GM10266 (cell line): ENCODE measurements around the gene ARHGAP8.
A peak's percentile ranks its signal among the peaks of the same experiment; 100 is the strongest.

Source experiments
- DNase-seq: peaks from one replicate; pipeline ENCODE4 v3.0.0; 2012; ENCODE audit errors: extremely low spot score
- CTCF ChIP-seq: IDR thresholded peaks from 2 replicates; pipeline ENCODE4 v1.5.1; 2012; ENCODE audit warnings: mild to moderate bottlenecking, low read depth; ENCODE audit not compliant: control insufficient read depth, insufficient read depth; ENCODE audit errors: missing control alignments

ARHGAP8 gene

GRCh38 chr22:44823396-44823795 is 71.0 kb downstream of the ARHGAP8 start:
- TF ChIP-seq CTCF, result no peak
- DNase-seq, result no peak

- no peak for TF ChIP-seq CTCF
- DNase-seq, result no peak
These were observed 71.4 kb downstream of the ARHGAP8 start for GRCh38 chr22:44823806-44824205.

GRCh38 chr22:44824271-44824670 is 71.9 kb downstream of the ARHGAP8 start:
- DNase-seq, result no peak
- no peak for TF ChIP-seq CTCF

GRCh38 chr22:44825310-44826150 is 73.2 kb downstream of the ARHGAP8 start:
- no peak for DNase-seq
- no peak for TF ChIP-seq CTCF

- DNase-seq, result no peak
- TF ChIP-seq CTCF, result no peak
These were observed 75.4 kb downstream of the ARHGAP8 start for GRCh38 chr22:44827666-44828190.

GRCh38 chr22:44828193-44828592 is 75.8 kb downstream of the ARHGAP8 start:
- DNase-seq, result peak; percentile 67
- TF ChIP-seq CTCF, result peak; percentile 45

GRCh38 chr22:44831885-44832284 is 79.5 kb downstream of the ARHGAP8 start:
- DNase-seq, result no peak
- TF ChIP-seq CTCF, result no peak
